ENCODE data around the gene ALDH8A1. TPM values are rescaled to one million over a fixed set of nuclear protein-coding genes. Genes with fewer than 3 reads are reported as not detected.

The ALDH8A1 gene
- total and polyA plus RNA-seq, 7 donors: 0.58 to 3.8 (median 1.2) TPM; not detected in 2

GRCh38 chr6:134932535-134933470 is 17.1 kb downstream of the ALDH8A1 start:
- Histone ChIP-seq H3K4me3 (no peak overlapping the region), H3K27ac (peak overlapping the region in 1 of 4 donors; percentile 44), H3K27me3 (no peaks in the 10 kb centered on the region), H3K36me3 (no peaks in the 10 kb centered on the region), H3K4me1 (peaks cover 0 to 11% (median 5%) of the 10 kb centered on the region in 4 donors), H3K9me3 (no peaks in the 10 kb centered on the region)
- no peak for TF ChIP-seq CTCF (IDR thresholded peaks at IDR 0.05)
- intact Hi-C loops (cut with DNase I): no loop called here
- 84 to 89% methylated on average over 11 of the region's 11 CpGs for WGBS, 2 donors
- DNase-seq: no peak

GRCh38 chr6:134932098-134932497 is 17.8 kb downstream of the ALDH8A1 start:
- H3K36me3 ChIP-seq: no peaks in the 10 kb centered on the region
- DNase-seq: no peak
- no peaks in the 10 kb centered on the region for H3K9me3 ChIP-seq
- no peaks in the 10 kb centered on the region for H3K27me3 ChIP-seq
- no peak for TF ChIP-seq POLR2A (IDR thresholded peaks at IDR 0.05)
- TF ChIP-seq POLR2AphosphoS5 (IDR thresholded peaks at IDR 0.05): no peak
- TF ChIP-seq CTCF (IDR thresholded peaks at IDR 0.05): no peak
- TF ChIP-seq EP300 (IDR thresholded peaks at IDR 0.05): no peak
- no peak overlapping the region for H3K4me3 ChIP-seq
- H3K27ac ChIP-seq: peak overlapping the region in 1 of 4 donors; percentile 44
- 76 to 89% methylated on average over 5 of the region's 5 CpGs for WGBS, 2 donors
- intact Hi-C loops (cut with DNase I): no loop called here
- peaks cover 0 to 4% (median 1%) of the 10 kb centered on the region in 4 donors for H3K4me1 ChIP-seq

- Histone ChIP-seq H3K27me3 (no peaks in the 10 kb centered on the region), H3K27ac (no peak overlapping the region), H3K4me1 (no peaks in the 10 kb centered on the region), H3K4me3 (no peak overlapping the region), H3K36me3 (no peaks in the 10 kb centered on the region), H3K9me3 (no peaks in the 10 kb centered on the region)
- TF ChIP-seq CTCF (IDR thresholded peaks at IDR 0.05) (no peak), EP300 (IDR thresholded peaks at IDR 0.05) (no peak), POLR2A (IDR thresholded peaks at IDR 0.05) (no peak), POLR2AphosphoS5 (IDR thresholded peaks at IDR 0.05) (no peak)
- WGBS, 2 donors: 94 to 95% methylated on average over 6 of the region's 6 CpGs
- intact Hi-C loops (cut with DNase I): no loop called here
- DNase-seq: no peak
Measured at GRCh38 chr6:134930463-134930862, 19.4 kb downstream of the ALDH8A1 start.

- Histone ChIP-seq H3K36me3 (no peaks in the 10 kb centered on the region), H3K4me3 (no peak overlapping the region), H3K27me3 (no peaks in the 10 kb centered on the region), H3K27ac (no peak overlapping the region), H3K9me3 (no peaks in the 10 kb centered on the region), H3K4me1 (no peaks in the 10 kb centered on the region)
- 84 to 87% methylated on average over 6 of the region's 6 CpGs for WGBS, 2 donors
- TF ChIP-seq EP300 (IDR thresholded peaks at IDR 0.05) (no peak), POLR2A (IDR thresholded peaks at IDR 0.05) (no peak), POLR2AphosphoS5 (IDR thresholded peaks at IDR 0.05) (no peak), CTCF (IDR thresholded peaks at IDR 0.05) (no peak)
- no peak for DNase-seq
- intact Hi-C loops (cut with DNase I): no loop called here
Measured at GRCh38 chr6:134928151-134928900, 21.6 kb downstream of the ALDH8A1 start.
